NCI-H1694 treated with DMSO at 0.1 percent for 48 hours (cell line): Measurements from ENCODE around the gene RUNX1.
A peak's percentile ranks its signal among the peaks of the same experiment; 100 is the strongest.
"Not testable (repeated sequence)": the region's sequence is repeated elsewhere in the genome, so short reads cannot be mapped to it uniquely, and the experiment has no call there.

Experiments
- DNase-seq: peaks from one replicate; lab custom pipeline; 2025; lab: John Stamatoyannopoulos, UW

The RUNX1 gene

DNA sequence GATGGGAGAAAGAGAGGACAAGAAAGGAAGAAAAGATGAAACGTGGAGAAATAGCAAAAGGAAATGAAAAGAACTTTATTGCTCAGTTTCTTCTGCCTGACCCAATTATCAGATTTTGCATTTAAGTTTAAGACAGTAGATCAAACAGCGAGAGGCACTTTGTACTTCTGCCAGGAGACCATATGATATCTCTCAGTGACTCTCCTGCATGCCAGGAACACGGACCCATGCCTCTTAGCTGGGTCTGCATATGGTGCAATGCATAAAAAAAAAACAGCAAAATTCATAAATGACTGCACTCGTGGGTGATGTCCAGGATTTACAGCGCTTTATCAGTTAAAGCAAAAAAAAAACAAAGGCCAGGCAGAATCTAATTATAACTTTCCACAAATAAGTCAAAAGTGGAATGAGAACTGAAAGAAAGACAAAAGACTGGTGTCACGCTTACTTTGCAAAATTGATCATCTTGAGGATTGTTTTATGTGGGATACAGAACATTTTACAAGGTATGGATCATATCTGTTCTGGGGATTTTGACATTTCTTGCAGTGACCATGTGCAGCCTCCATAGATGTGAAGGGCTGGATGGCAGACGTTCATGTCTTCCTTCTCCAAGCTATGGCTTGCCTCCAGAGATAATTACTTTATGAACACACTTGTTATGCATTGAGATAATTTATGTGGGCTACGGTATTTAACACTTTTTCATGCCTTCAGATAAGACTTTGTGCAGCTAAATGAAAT lies 79.5 kb downstream of the RUNX1 start:
- peak; percentile 7 for DNase-seq

DNA sequence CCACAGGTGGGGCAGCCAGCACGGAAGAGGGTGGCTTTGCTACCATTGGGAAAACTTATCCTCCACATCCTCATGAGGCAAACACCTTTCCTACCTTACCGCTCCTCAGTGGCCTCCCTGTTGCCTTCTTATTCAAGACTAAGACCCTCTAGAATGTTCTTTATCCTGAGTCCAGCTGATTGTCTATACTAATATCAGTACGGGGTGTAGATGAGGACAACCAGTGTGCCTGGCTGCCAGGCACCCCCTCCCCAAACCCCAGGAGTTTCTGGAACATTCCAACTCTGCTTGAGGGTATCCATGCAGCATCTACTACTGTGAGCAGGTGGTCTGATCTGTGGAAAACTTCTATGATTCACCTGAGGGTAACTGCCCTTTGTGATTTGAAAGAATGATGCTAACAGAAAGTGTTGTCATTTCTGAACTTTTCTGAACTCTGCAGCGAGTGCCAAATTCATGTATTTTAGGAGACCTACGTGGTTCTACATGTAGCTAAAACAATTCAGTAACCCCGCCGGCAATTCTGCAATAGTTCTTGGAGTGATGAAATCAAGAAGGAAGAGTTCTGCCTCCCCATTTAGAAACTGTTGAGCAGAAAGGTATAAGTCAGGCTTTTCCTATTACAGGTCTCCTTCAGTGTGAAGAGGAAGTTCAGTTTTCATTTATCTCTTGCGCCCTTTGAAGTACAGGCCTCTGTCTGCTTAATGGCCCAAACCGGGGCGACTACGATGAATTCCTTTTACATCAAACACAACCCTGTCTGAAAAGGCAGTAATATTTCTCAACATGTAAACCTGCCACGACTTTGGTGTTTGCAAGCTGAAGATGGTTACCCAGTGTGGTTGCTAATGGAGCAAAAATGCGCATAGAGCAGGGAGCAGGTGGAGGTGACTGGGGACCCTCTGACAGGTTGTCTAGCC lies 80.4 kb downstream of the RUNX1 start:
- no peak for DNase-seq

DNA sequence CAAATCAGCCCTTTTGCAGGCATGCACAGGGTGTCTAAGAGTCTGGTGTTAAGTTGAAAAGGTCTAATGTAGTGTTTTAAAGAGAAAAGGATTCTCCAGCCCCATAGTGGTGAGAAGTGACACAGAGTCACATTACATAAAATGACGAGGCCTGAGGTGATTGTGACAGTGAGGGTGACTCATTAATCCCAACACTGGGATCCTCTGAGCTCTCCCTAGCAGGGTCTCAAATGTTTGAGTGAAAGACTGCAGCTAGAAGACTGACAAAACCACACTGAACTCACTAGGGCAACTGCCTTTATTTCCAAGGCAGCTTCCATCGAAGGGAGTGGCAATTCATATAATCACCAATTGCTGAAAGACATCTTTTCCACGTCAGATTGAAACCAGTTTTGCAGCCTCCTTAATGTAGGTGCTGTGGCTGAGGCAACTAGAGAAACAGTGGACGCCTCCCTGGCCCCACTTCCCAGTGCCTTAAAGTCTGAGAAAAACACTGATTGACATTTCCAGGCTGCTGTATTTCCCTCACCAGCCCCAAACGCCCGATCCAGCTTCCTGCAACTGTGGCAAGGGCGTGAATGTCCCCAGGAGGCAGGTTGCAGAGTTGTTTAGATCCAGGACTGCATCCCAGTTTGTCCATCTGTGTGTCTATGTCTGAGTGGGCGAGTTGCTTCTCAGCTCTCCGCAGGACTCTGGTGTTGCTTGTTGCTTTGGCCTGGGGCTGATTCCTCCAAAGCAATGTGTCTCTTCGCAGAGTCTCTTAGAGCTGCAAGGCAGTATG lies 81.4 kb downstream of the RUNX1 start:
- no peak for DNase-seq

DNA sequence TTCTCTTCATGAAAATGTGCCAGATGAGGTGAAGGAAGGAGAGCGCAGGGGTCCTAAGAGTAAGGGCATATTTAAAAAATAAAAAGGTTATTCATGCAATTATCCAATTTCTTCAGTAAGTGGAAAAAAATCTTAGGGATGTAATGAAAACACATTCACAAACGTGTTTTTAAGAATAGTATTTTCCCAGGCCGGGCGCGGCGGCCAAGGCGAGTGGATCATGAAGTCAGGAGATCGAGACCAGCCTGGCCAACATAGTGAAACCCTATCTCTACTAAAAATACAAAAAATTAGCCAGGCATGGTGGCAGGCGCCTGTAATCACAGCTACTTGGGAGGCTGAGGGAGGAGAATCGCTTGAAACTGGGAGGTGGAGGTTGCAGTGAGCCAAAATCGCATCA lies 82.2 kb downstream of the RUNX1 start:
- not testable (repeated sequence) for DNase-seq

DNA sequence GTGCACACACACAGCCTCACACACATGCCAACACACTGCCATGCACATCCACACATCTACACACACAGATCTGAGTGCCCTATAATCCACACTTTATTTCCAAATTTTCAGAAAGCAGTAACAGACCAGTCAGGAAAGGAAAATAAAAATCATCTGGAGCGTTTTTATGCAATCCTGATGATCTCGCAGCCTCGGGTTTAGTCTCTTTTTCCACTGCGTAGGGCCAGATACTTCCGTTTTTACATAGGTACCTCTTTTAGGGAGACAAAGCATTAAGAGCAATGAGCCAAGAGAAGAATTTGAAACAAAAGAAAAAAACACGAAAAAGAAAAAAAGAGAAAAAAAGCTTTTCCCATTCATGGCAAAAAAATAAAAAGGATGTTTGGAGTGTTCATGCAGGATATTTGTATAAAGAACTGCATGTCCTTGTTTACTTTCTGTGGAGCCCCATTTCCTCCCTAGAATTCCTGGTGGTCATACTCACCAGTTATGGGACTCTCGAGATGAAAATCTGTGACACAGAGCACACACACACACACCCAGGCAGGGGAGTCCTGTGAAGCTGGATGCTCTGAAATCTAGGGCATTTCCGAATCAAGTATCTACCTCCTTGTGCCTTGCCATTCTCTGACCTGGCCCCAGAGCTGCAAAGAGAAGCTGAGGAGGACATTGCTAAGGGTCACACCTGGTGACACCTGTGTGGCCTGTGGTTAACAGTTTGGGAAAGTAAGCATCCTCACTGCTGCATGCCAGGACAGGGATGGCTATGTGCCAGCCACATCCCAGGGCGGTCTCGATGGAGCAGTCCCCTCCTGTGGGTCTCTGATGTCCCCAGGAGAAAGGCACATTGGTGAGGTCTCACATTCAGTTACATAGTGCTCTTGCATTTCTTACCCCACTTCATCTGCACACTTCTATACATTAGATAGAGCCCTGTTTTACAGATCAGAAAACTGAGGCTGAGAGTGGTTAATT lies 83.6 kb downstream of the RUNX1 start:
- no peak for DNase-seq

DNA sequence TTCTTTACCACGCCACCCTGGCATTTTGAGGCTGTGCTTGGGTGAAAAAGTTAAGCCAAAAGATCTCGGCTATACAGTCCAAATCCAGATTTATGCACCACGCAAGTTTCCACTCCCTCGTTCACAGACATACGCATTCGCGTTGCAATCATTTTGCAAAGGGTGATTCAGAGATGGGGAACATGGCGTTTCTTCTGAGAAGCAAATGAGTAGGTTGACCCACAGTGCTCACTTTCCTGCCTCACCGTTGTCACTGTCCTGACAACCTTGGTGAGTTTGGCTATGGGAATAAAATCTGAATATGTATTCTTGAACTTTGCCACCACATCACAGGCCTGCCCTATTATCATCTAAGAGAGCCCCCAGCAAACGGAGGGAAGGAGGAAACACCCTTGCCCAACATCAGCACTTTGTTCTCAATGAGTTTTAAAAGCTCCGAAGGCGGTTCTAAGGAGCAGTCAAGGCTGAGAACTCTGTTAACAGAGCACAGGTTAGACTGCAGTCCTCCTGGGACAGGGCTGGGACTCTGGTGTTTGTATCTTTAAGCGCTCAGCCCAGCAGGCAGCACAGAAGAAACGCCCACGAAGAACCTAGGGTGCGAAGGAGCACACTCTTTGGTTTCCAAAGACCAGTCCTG lies 86.4 kb downstream of the RUNX1 start:
- no peak for DNase-seq

DNA sequence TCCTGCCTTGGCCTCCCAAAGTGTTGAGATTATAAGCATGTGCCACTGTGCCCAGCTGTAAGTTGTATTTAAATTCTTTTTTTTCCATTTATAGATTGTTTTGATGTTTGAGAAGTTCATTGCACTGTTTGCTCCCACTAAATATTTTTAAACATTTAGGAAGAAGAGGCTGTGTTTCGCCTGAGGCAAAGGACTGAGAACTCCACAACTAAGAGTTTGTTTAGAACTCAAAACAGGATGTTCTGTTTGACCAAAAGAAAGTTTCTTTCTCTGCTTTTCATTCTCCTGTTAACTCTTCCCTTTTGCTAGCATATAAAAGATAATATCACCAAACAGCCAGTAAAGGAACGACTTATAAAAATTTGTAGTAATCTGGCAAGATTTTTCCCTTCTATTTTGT lies 87.0 kb downstream of the RUNX1 start:
- no peak for DNase-seq

DNA sequence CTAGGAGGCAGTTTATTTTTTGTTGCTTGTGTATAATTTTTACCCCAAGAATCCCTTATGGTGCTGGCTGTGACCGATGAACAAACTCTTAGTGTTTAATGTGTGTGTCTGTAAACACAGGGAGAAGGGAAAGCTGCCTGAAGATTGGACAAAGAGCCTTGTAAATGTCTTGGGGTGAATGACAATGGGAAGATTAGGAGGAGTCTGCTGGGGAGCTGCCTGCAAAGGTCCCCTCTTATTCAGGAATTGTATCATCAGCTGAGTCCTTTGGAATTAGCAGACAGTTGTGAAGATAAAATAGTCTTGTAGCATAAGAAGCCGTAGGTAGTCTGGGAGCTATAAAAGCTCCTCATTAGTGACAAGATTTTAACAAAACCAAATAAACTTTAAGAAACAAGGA lies 88.4 kb downstream of the RUNX1 start:
- no peak for DNase-seq

DNA sequence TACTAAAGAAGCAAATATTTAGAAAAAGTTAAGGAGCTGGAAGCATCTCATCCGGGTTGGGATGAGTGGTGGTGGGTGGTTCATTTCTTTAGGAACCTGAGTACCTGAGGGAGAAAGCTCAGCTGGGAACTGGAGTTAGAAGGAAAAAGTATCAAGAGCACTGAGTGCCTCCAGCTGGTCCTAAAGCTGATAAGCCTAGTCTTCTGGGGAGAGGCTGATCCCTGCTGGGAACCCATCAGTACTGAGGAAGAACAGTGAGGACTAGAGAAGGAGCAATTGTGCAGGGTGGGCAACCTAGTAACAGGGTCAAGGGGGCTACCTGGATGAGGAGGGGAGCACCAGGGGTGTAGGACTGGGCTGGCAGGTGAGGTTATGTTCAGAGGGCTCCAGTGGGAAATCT lies 89.5 kb downstream of the RUNX1 start:
- no peak for DNase-seq

DNA sequence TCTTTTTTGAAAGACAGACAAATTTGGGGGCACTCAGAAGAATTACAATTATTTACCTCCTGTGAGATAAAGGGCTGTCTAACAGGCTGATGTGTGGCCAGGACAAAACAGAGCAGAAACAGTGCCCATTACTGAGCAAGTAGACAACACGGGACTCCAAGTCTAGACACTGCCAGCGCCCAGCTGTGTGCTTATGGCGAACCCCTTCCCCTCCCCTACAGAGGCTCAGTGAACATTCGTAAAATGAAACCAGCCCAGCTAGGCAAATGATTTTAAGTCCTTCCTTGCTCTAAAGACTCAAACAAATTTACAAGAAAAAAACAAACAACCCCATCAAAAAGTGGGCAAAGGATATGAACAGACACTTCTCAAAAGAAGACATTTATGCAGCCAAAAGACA lies 91.1 kb downstream of the RUNX1 start:
- DNase-seq: no peak

DNA sequence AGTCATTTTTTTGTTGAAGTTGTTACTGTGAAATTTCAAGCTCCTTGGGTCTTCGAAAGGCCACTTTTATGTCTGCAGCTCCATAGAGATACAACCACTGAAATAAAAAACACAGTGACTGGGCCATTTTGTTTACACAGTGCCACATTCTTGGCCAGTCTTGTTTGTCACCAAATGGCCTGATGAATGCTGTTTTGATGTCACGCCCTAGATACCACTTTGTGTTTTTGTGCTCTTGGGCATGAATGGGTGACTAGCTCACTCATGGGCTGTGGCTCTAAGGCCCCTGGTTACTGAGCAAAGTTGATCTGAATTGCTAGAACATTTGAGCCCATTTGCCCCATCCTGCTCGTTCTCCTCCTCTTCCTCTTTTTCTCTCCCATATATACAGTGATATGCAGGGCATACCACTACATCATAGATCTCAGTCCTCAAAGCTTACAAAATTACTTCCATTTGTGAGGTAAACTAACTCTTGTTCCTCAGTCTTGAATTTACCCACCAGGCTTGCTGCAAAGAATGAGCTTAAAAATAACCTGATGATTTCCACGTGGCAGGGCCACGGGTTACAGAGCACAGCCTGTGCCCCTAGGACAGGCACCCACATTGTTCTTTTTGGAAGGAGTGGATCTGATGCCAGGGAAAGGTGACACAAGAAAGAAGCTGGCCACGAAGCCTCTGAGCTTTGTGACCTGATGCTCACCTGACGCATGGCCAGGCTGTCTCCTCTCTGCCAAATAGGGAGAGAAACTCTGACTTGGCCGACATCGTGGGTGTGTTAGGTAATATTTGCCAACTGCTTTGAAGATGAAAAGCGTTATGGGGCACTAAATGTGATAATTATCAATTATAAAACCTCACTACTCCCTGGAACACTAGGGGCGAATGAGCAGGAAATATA lies 92.4 kb downstream of the RUNX1 start:
- no peak for DNase-seq

DNA sequence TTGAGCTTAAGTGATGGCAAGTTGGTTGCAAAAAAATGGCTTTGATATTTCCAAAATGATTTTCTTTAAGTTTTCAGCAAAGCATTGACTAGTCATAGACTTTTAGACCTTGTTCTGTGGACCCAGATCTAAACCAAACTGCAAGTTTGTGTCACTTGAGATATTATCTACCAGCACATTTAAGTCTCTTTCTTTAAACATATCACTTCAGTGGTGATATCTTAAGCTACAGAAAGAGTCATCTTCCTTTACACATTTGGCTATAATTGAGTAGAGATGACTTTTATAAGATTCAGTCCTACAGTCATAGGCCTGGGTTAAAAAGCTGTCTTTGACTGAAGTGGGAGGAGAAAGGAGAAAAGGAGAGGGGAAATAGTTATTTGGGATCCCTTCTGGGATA lies 95.2 kb downstream of the RUNX1 start:
- no peak for DNase-seq

DNA sequence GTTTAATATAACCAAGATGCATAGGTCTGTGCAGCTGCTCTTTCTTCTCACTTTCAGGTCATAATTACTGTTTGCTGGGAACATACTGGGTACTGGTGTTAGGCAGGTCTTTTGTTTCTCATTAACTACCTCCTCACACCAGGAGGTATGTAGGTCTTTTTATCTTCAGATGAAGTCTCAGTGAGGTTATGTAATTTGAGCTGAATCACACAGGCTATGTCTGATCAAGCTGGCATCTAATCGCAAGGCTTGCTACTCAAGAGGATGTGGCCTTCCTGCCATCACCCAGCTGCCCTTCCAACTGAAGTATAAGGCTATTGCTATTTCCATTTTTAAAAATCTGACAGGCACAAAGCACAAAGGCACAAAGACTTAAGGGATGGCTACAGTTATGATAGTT lies 96.4 kb downstream of the RUNX1 start:
- no peak for DNase-seq

DNA sequence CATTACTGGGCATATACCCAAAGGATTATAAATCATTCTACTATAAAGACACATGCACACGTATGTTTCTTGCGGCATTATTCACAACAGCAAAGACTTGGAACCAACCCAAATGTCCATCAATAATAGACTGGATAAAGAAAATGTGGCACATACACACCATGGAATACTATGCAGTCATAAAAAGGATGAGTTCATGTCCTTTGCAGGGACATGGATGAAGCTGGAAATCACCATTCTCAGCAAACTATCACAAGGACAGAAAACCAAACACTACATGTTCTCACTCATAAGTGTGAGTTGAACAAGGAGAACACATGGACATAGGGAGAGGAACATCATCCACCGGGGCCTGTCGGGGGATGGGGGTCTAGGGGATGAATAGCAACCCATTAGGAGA lies 97.2 kb downstream of the RUNX1 start:
- not testable (repeated sequence) for DNase-seq

DNA sequence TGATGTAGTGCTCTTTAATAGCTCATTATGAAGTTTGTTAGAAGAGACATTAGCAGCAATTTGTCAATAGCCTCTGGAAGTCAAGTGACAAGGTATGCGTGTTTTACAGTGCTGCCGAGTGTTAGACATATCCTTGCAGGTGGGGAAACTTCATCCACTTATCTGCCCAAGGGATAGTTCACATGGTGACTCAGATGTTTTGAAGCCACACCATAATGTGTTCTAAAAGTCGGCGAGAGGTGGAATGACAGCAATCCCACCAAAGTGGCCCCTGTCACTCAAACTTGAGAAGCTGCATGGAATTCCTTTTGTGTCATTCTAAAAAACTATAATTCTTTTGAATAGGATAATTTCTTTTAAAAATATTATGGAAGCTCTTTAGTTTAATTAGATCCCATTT lies 98.1 kb downstream of the RUNX1 start:
- DNase-seq: no peak

DNA sequence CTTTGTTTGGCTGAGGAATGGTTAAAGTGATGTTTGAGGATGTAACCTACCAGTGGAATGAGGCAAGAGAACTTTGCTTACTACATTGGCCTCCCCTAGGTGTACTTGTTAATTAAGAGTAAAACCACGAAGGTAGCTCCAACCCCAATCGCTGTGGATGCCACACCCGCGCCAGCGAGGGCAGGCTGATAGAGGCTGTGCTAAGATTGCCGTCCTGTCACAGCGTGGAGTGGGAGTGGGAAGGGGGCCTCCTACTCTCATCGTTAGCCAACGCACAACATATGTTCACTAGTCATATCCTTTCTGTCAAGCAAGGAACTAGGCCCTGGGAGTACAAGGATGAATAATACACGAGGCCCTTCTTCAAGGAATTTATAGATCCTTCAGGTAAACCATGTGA lies 99.6 kb downstream of the RUNX1 start:
- no peak for DNase-seq

DNA sequence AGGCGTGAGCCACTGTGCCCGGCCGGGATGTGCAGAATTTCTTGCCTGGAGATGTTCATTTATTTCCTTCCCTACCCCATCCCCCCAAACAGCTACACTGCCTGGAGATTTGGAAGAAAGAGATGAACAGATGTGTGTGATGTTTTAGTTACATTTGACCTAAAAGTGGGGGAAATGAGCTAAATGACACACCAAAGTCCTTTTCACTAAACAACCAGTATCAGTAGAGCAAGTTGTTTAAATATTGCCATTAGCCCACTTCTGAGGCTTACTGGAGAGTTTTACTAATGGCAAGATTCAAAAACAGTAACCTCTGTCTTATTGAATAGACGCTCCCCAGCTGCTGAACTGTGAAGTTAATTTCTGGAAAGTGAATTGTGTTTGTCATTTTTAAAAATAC lies 100.1 kb downstream of the RUNX1 start:
- no peak for DNase-seq

DNA sequence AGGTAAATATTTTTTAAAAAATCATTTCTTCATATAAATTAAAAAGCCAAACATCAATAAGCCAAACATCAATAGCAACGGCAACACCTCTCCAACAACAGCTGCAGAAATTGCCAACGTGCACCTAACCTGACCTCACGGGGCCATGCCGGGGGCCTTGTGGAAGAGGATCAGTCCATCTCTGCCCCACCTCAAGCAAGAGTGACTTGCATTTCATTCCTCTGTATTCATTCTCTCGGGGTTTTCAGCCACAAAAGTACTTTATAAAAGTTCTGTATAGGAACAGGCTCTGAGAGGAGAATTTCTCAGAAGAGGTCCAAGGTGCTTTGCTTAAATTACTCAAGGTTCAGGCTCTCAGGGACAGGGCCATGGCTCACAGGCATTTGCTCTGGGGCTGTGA lies 100.9 kb downstream of the RUNX1 start:
- no peak for DNase-seq

DNA sequence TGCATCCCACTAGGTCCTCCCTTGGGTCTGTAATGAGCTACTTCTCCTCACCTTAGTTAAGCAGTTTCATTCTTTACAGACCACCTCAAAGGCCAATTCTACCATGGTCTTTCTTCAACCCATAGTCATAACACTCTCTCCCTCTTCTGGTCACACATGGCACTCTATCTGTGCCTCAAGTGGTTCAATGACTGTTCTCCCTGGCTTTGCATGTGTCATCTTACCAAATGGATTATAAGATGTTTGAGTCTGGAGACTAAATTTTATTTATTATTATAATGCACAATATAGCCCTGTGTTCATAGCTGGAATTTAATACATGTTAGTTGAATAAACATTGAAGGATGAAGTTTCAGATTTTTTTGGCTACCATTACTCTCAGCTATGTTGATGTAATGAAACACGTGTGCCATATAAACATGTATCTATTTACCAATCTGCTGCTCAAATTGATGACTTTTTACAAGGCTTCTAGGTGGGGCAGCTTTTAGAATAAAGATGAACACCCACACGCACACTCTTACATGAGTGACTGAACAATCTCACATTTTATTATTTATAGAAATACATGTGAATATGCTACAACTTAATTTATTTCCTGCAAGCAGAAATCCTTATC lies 102.1 kb downstream of the RUNX1 start:
- DNase-seq: no peak
